HFF-Myc (cell line): ENCODE results near the gene CIDEC.
"Not testable (repeated sequence)": the region's sequence is repeated elsewhere in the genome, so short reads cannot be mapped to it uniquely, and the experiment has no call there.

Experiments used
- DNase-seq: peaks from one replicate; pipeline ENCODE4 v3.0.0-alpha.2; 2011; ENCODE audit warnings: low read depth; ENCODE audit errors: extremely low read depth
- H3K4me3 ChIP-seq: replicated peaks from 2 replicates; pipeline ENCODE4 v1.5.1; 2011; ENCODE audit warnings: low read depth, mild to moderate bottlenecking, control low read depth, low read length
- CTCF ChIP-seq: IDR thresholded peaks from 2 replicates; pipeline ENCODE4 v1.5.1; 2012; ENCODE audit warnings: mild to moderate bottlenecking, low read depth, low read length, control low read depth; ENCODE audit errors: missing control alignments

CIDEC gene

GRCh38 chr3:9862391-9863057 lies 17.5 kb downstream of the CIDEC start:
- peak; percentile 48 for TF ChIP-seq CTCF
- no peak for DNase-seq
- no peak overlapping the region for H3K4me3 ChIP-seq

- no peak overlapping the region for H3K4me3 ChIP-seq
- DNase-seq = no peak
- TF ChIP-seq CTCF = no peak
These were observed 18.4 kb downstream of the CIDEC start for GRCh38 chr3:9861626-9862130.

DNA sequence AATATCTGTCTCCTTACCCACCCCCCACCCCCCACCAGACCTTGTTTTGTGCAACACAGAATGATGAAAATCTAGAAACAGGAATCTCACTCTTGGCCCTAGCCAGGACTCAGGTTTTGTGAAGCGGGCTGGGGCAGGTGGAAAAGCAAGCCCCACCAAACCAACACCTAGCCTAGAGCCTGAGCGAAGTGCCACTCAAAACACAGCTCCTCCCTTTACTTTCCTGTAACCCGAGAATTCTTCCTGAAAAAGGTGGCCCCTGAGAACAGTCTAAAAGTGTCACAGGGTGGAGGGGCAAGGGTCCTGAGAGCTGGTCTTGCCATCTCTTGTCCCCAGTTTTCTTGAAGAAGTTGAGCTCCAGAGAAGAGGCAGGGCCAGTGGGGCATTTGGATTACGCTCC lies 18.9 kb downstream of the CIDEC start:
- TF ChIP-seq CTCF = no peak
- H3K4me3 ChIP-seq = no peak overlapping the region
- no peak for DNase-seq

- no peak for TF ChIP-seq CTCF
- H3K4me3 ChIP-seq = no peak overlapping the region
- DNase-seq = no peak
These were observed 20.5 kb downstream of the CIDEC start for GRCh38 chr3:9859530-9860025.

- DNase-seq = no peak
- H3K4me3 ChIP-seq = no peak overlapping the region
- TF ChIP-seq CTCF = no peak
These were observed 24.5 kb downstream of the CIDEC start for GRCh38 chr3:9855594-9855993.

- not testable (repeated sequence) for H3K4me3 ChIP-seq, DNase-seq
These were observed 25.6 kb downstream of the CIDEC start for GRCh38 chr3:9854291-9854940.

- no peak for DNase-seq
- no peak overlapping the region for H3K4me3 ChIP-seq
- no peak for TF ChIP-seq CTCF
These were observed 27.5 kb downstream of the CIDEC start for GRCh38 chr3:9852528-9852927.

DNA sequence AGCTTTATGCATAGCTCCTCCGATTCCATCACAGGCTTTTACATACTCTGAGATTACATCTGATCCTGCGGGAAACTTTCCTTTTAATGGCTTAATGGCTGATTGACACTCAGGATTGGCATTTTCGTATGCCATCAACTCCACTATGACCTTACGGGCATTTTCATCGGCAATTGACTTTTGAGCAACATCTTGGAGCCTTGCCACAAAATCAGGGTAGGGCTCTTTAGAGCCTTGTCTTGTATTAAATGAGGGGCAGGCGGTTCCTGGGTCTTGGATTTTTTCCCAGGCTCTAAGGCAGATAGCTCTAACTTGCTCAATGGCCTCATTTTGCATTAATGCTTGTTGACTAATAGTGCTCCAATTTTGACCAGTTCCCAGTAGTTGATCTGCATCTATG lies 28.1 kb downstream of the CIDEC start:
- not testable (repeated sequence) for H3K4me3 ChIP-seq, DNase-seq

DNA sequence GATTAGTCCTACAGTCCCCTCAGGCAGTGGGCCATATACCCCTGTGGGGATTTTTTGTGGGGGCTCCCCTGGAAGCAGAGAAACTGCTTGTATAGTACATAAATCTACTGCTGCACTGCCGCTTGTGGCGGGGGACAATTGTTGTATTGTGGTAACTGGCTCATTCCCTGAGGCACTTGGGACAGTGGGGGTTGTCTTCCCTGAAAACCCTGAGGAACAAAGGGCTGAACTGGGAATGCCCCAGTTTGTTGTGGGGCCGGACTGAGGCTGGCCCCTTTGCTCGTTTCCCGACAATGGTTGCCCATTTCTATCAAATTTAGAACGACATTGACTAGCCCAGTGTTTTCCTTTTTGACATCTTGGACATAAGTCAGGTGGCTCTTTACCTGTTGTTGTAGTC lies 28.7 kb downstream of the CIDEC start:
- DNase-seq, H3K4me3 ChIP-seq: not testable (repeated sequence)
